GM19467 (cell line): ENCODE results near the gene ZFYVE28.

Experiments used
- ATAC-seq: cut with Tn5 transposase; IDR thresholded peaks from one replicate; pipeline ENCODE4 v1.9.1; 2021; ENCODE audit warnings: mild to moderate bottlenecking, moderate library complexity; ENCODE audit not compliant: unreplicated experiment

The ZFYVE28 gene

GRCh38 chr4:2354760-2355159 is 63.7 kb downstream of the ZFYVE28 start:
- ATAC-seq: no peak

- ATAC-seq: no peak
Measured at GRCh38 chr4:2354118-2354517, 64.3 kb downstream of the ZFYVE28 start.

- no peak for ATAC-seq
Measured at GRCh38 chr4:2353222-2354107, 65.0 kb downstream of the ZFYVE28 start.

- no peak for ATAC-seq
Measured at GRCh38 chr4:2352729-2353221, 65.7 kb downstream of the ZFYVE28 start.

- no peak for ATAC-seq
Measured at GRCh38 chr4:2352171-2352570, 66.3 kb downstream of the ZFYVE28 start.

- no peak for ATAC-seq
Measured at GRCh38 chr4:2350982-2351381, 67.5 kb downstream of the ZFYVE28 start.

GRCh38 chr4:2348786-2349185 is 69.7 kb downstream of the ZFYVE28 start:
- no peak for ATAC-seq

GRCh38 chr4:2347190-2347589 is 71.3 kb downstream of the ZFYVE28 start:
- ATAC-seq: no peak

GRCh38 chr4:2343476-2343875 is 75.0 kb downstream of the ZFYVE28 start:
- no peak for ATAC-seq

GRCh38 chr4:2341911-2342652 is 76.4 kb downstream of the ZFYVE28 start:
- ATAC-seq: no peak

GRCh38 chr4:2341261-2341841 is 77.1 kb downstream of the ZFYVE28 start:
- no peak for ATAC-seq

- ATAC-seq: no peak
Measured at GRCh38 chr4:2340272-2341061, 78.0 kb downstream of the ZFYVE28 start.

- no peak for ATAC-seq
Measured at GRCh38 chr4:2339458-2340271, 78.8 kb downstream of the ZFYVE28 start.

GRCh38 chr4:2338754-2339457 is 79.5 kb downstream of the ZFYVE28 start:
- ATAC-seq: no peak

- no peak for ATAC-seq
Measured at GRCh38 chr4:2337896-2338295, 80.5 kb downstream of the ZFYVE28 start.

GRCh38 chr4:2337131-2337723 is 81.2 kb downstream of the ZFYVE28 start:
- no peak for ATAC-seq

GRCh38 chr4:2336659-2337058 is 81.8 kb downstream of the ZFYVE28 start:
- ATAC-seq: no peak

- no peak for ATAC-seq
Measured at GRCh38 chr4:2335729-2336101, 82.7 kb downstream of the ZFYVE28 start.
